WERI-Rb-1 (cell line): ENCODE measurements around the gene WDR31.

Experiments
- DNase-seq: peaks from one replicate; pipeline ENCODE4 v3.0.0-alpha.2; 2020
- H3K27ac ChIP-seq: fragments of 250-450 bp; sonication (Bioruptor Pico); 2 replicates; pipeline ENCODE4 v1.5.1; 2020; ENCODE audit warnings: mild to moderate bottlenecking, moderate library complexity
- H3K27me3 ChIP-seq: fragments of 250-450 bp; sonication (Bioruptor Pico); 2 replicates; pipeline ENCODE4 v1.5.1; 2021; ENCODE audit warnings: mild to moderate bottlenecking, low read depth, moderate library complexity; ENCODE audit not compliant: insufficient read depth, severe bottlenecking
- H3K36me3 ChIP-seq: fragments of 250-450 bp; sonication (Bioruptor Pico); 2 replicates; pipeline ENCODE4 v1.5.1; 2020; ENCODE audit warnings: mild to moderate bottlenecking, moderate library complexity
- H3K4me3 ChIP-seq: 2 replicates; pipeline ENCODE4 v1.5.1; 2011; ENCODE audit warnings: low read depth, mild to moderate bottlenecking, control low read depth, low read length
- H3K9me3 ChIP-seq: fragments of 250-450 bp; sonication (Bioruptor Pico); 2 replicates; pipeline ENCODE4 v1.5.1; 2021; ENCODE audit warnings: mild to moderate bottlenecking, moderate library complexity; ENCODE audit not compliant: severe bottlenecking
- CTCF ChIP-seq: IDR thresholded peaks from 2 replicates; pipeline ENCODE4 v1.5.1; 2011; ENCODE audit warnings: low read depth, mild to moderate bottlenecking, control low read depth, inconsistent platforms, low read length

The WDR31 gene

GRCh38 chr9:113310538-113310937, 29.5 kb downstream of the WDR31 start:
- Histone ChIP-seq H3K27me3 (no peaks in the 10 kb centered on the region), H3K9me3 (no peaks in the 10 kb centered on the region), H3K27ac (no peak overlapping the region), H3K4me3 (no peak overlapping the region), H3K36me3 (no peaks in the 10 kb centered on the region)
- no peak for DNase-seq
- TF ChIP-seq CTCF = no peak

GRCh38 chr9:113309204-113309813, 30.8 kb downstream of the WDR31 start:
- H3K36me3 ChIP-seq = no peaks in the 10 kb centered on the region
- H3K9me3 ChIP-seq = no peaks in the 10 kb centered on the region
- no peaks in the 10 kb centered on the region for H3K27me3 ChIP-seq
- peak; percentile 50 for DNase-seq
- no peak overlapping the region for H3K4me3 ChIP-seq
- H3K27ac ChIP-seq = no peak overlapping the region
- peak; percentile 54 for TF ChIP-seq CTCF

GRCh38 chr9:113307396-113307975, 32.6 kb downstream of the WDR31 start:
- Histone ChIP-seq H3K36me3 (no peaks in the 10 kb centered on the region), H3K27ac (no peak overlapping the region), H3K4me3 (no peak overlapping the region), H3K9me3 (no peaks in the 10 kb centered on the region), H3K27me3 (no peaks in the 10 kb centered on the region)
- TF ChIP-seq CTCF = no peak
- no peak for DNase-seq

GRCh38 chr9:113306566-113306965, 33.5 kb downstream of the WDR31 start:
- Histone ChIP-seq H3K27ac (no peak overlapping the region), H3K4me3 (no peak overlapping the region), H3K36me3 (no peaks in the 10 kb centered on the region), H3K27me3 (no peaks in the 10 kb centered on the region), H3K9me3 (no peaks in the 10 kb centered on the region)
- DNase-seq = no peak
- no peak for TF ChIP-seq CTCF

- Histone ChIP-seq H3K27me3 (no peaks in the 10 kb centered on the region), H3K27ac (0 out of 2 replicates have a peak within 1 kb of the TSS, but pooled peaks have one; percentile 9), H3K9me3 (no peaks in the 10 kb centered on the region), H3K36me3 (no peaks in the 10 kb centered on the region; the same call in 1 of the 2 replicates), H3K4me3 (no peak within 1 kb of the TSS)
- no peak for TF ChIP-seq CTCF
- DNase-seq = peak; percentile 31
Observed at GRCh38 chr9:113302792-113303418, 37.2 kb downstream of the WDR31 start, which contains the start of gene RNF183. TSS of gene RNF183 (minus strand) at chr9:113303376. CDS start at chr9:113298184, 5,192 bp downstream.
